Measurements from ENCODE around the gene CDH8. TPM values are rescaled to one million over a fixed set of nuclear protein-coding genes. Genes with fewer than 3 reads are reported as not detected.

CDH8 gene
- total RNA-seq, 1 donor from 2014 or later: 23.7 TPM

DNA sequence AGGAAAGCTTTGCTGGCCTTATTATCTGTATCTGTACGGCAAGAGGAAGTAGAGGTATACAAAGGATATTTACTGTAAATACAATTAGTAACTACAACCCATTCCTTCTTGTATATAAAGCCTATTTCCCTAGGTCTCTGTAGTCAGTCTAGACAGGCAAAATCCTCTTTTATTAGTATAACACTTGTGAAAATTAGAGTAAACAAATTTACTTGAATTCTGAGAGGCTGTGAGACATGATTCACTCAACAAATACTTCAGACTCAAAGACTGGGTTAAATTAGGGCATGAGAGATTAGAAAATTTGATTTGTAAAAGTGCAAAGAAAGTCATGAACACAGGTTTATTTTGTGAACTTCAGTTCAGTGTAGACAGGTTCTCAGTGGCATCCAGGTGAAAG is 30.9 kb upstream of the CDH8 start:
- Histone ChIP-seq H3F3A (ENCODE audit: low read depth) (peaks cover 16% of the 10 kb centered on the region), H3K27ac (no peak overlapping the region), H3K9ac (no peak overlapping the region), H4K20me1 (ENCODE audit: low read depth) (no peaks in the 10 kb centered on the region), H3K4me3 (no peak overlapping the region), H3K9me3 (ENCODE audit: low read depth) (no peaks in the 10 kb centered on the region), H3K36me3 (no peaks in the 10 kb centered on the region), H3K27me3 (no peaks in the 10 kb centered on the region), H3K4me1 (peaks cover 13% of the 10 kb centered on the region), H3K4me2 (no peak overlapping the region), H2AFZ (replicated peaks) (no peak overlapping the region), H3K79me2 (ENCODE audit: low read depth) (no peaks in the 10 kb centered on the region)
- no peak for TF ChIP-seq EZH2 (IDR thresholded peaks at IDR 0.05)
- no peak for TF ChIP-seq EZH2phosphoT487 (IDR thresholded peaks at IDR 0.05)
- no peak for TF ChIP-seq CTCF (IDR thresholded peaks at IDR 0.05)
- H3K36me3 Mint-ChIP-seq: no peaks in the 10 kb centered on the region
- no peaks in the 10 kb centered on the region for H3K9me3 Mint-ChIP-seq
- H3K4me1 Mint-ChIP-seq: peaks cover 12% of the 10 kb centered on the region
- no peak for DNase-seq (ENCODE audit: low spot score)
- H3K27ac Mint-ChIP-seq: no peak overlapping the region
- H3K4me3 Mint-ChIP-seq: no peak overlapping the region
- peaks cover 4% of the 10 kb centered on the region for H3K27me3 Mint-ChIP-seq (ENCODE audit: insufficient read depth, low read depth)

DNA sequence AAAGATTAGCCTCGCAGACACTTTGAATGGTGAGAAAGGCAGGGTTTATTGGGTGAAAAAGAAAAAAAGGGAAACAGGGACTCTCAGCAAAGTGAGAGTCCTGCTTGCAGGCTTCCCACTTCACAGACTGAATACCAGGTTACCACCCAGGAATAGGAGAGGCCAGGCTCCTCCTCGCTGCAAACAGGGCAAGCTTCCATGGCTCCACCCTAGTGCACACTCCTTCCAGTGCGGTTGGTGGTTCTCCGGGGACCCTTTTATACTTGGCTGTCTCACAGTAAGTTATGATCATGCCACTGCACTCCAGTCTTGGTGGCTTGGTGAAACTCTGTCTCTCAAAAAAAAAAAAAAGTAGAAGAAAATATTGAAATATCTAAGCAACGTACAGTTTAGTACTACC is 30.5 kb upstream of the CDH8 start:
- Histone ChIP-seq H3K36me3 (no peaks in the 10 kb centered on the region), H4K20me1 (ENCODE audit: low read depth) (no peaks in the 10 kb centered on the region), H3K4me1 (peaks cover 13% of the 10 kb centered on the region), H3K4me3 (no peak overlapping the region), H3K9me3 (ENCODE audit: low read depth) (no peaks in the 10 kb centered on the region), H3K4me2 (no peak overlapping the region), H3F3A (ENCODE audit: low read depth) (peaks cover 16% of the 10 kb centered on the region), H3K27ac (no peak overlapping the region), H3K27me3 (no peaks in the 10 kb centered on the region), H3K9ac (no peak overlapping the region), H3K79me2 (ENCODE audit: low read depth) (no peaks in the 10 kb centered on the region), H2AFZ (replicated peaks) (no peak overlapping the region)
- Mint-ChIP-seq H3K27ac (no peak overlapping the region), H3K4me1 (peaks cover 12% of the 10 kb centered on the region), H3K9me3 (no peaks in the 10 kb centered on the region), H3K4me3 (no peak overlapping the region), H3K36me3 (no peaks in the 10 kb centered on the region), H3K27me3 (ENCODE audit: insufficient read depth, low read depth) (peaks cover 4% of the 10 kb centered on the region)
- no peak for DNase-seq (ENCODE audit: low spot score)
- TF ChIP-seq EZH2 (IDR thresholded peaks at IDR 0.05) (no peak), CTCF (IDR thresholded peaks at IDR 0.05) (no peak), EZH2phosphoT487 (IDR thresholded peaks at IDR 0.05) (no peak)

DNA sequence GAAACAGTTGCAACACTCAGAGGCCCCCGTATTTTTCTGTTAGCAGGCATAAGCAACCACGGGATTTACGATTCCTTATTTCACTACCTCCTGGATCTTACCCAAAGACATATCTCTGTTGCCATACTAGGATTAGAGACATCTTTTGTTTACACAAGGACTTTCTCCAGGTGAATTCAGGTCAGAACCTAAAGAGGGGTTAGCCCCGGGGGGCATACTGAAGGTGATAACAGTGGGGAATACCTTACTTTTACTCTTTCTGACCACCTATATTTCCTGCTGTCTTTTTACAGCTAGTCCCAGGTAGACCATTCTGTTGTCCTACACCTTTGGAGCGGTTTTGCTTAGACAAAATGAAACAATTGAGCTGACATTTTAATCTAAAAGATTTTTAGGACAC is 27.9 kb upstream of the CDH8 start:
- no peak overlapping the region for H3K4me3 Mint-ChIP-seq
- no peaks in the 10 kb centered on the region for H4K20me1 ChIP-seq (ENCODE audit: low read depth)
- H3K27ac Mint-ChIP-seq: no peak overlapping the region
- H3K4me3 ChIP-seq: no peak overlapping the region
- H3K9ac ChIP-seq: no peak overlapping the region
- H2AFZ ChIP-seq (replicated peaks): no peak overlapping the region
- no peak for DNase-seq (ENCODE audit: low spot score)
- H3K4me1 ChIP-seq: peaks cover 13% of the 10 kb centered on the region
- no peaks in the 10 kb centered on the region for H3K36me3 Mint-ChIP-seq
- peaks cover 3% of the 10 kb centered on the region for H3K27me3 Mint-ChIP-seq (ENCODE audit: insufficient read depth, low read depth)
- H3K27me3 ChIP-seq: no peaks in the 10 kb centered on the region
- H3K4me1 Mint-ChIP-seq: peaks cover 12% of the 10 kb centered on the region
- H3K9me3 ChIP-seq (ENCODE audit: low read depth): no peaks in the 10 kb centered on the region
- H3K79me2 ChIP-seq (ENCODE audit: low read depth): no peaks in the 10 kb centered on the region
- peak overlapping the region; percentile 57 for H3K27ac ChIP-seq
- H3K9me3 Mint-ChIP-seq: no peaks in the 10 kb centered on the region
- H3K4me2 ChIP-seq: peak overlapping the region; percentile 34
- H3K36me3 ChIP-seq: no peaks in the 10 kb centered on the region
- H3F3A ChIP-seq (ENCODE audit: low read depth): peaks cover 16% of the 10 kb centered on the region
- TF ChIP-seq CTCF (IDR thresholded peaks at IDR 0.05) (no peak), EZH2phosphoT487 (IDR thresholded peaks at IDR 0.05) (no peak), EZH2 (IDR thresholded peaks at IDR 0.05) (no peak)

Measured in neural progenitor cell (in vitro differentiated cells).